ENCODE measurements around the gene GADD45B. TPM values are rescaled to one million over a fixed set of nuclear protein-coding genes. Genes with fewer than 3 reads are reported as not detected.
"Not testable (repeated sequence)": the region's sequence is repeated elsewhere in the genome, so short reads cannot be mapped to it uniquely, and the experiment has no call there.

Gene GADD45B
- polyA plus RNA-seq, 2 donors = 37.6 to 62.6 TPM

DNA sequence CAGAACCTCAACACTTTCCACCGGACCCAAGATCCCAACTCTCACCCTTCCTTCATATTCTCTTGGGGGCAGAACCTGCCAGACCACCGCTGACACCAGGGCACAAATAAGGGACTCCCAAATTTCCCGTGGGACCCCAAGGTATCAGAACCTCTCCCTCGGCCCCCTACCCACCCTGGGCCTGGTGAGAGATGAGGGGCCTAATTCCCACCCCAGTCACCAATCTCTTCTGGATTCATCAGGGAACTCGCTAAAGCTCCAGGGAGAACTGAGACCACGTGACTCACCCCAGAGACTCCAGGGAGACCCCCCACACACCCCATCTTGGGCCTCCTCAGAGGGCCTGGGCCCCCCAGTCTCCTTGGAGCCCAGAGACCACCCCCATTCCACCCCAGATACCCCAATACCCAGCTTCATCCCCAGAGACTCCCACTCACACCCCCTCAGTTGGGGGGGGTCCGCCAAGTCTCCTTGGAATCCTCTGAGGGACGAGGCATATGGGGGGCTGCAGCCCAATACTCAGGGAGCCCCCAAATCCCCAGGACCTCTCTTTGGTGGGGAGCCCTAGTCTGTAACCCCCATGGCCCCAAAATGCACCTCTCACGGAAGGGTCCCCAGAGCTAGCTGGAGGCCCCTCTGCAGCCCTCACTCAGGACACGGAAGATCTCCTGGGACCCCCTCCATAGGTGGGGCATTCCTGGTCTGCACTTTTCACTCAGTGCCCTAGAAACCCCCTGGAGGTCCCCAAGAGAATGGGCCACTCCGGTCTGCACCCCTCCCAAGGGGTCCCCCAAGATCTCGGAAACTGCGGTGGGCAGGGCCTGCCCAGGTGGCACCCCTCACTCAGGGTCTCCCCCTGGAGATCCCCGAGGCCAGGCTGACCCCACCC, 20.7 kb upstream of the GADD45B start:
- H3K9me3 ChIP-seq (ENCODE audit: control insufficient read depth in 2 of 2, insufficient read depth in 1 of 2, low read depth in 1 of 2, low read length in 1 of 2) = no peaks in the 10 kb centered on the region
- WGBS, 2 donors = 63 to 67% methylated on average over 14 of the region's 14 CpGs
- H3K4me1 ChIP-seq (ENCODE audit: control insufficient read depth in 2 of 2, insufficient read depth in 2 of 2, low read length in 1 of 2) = peaks cover 0 to 7% of the 10 kb centered on the region in 2 donors
- peak overlapping the region; percentile 89 to 95 for H3K4me3 ChIP-seq (ENCODE audit: low read depth in 1 of 2, low read length in 2 of 2)
- no peak overlapping the region for H3K27ac ChIP-seq (ENCODE audit: low read depth in 2 of 2, low read length in 1 of 2)
- H3K27me3 ChIP-seq (ENCODE audit: control insufficient read depth in 1 of 2, insufficient read depth in 2 of 2, low read length in 2 of 2) = no peaks in the 10 kb centered on the region
- no peaks in the 10 kb centered on the region for H3K36me3 ChIP-seq (ENCODE audit: control insufficient read depth in 2 of 2, insufficient read depth in 2 of 2, low read length in 1 of 2)

DNA sequence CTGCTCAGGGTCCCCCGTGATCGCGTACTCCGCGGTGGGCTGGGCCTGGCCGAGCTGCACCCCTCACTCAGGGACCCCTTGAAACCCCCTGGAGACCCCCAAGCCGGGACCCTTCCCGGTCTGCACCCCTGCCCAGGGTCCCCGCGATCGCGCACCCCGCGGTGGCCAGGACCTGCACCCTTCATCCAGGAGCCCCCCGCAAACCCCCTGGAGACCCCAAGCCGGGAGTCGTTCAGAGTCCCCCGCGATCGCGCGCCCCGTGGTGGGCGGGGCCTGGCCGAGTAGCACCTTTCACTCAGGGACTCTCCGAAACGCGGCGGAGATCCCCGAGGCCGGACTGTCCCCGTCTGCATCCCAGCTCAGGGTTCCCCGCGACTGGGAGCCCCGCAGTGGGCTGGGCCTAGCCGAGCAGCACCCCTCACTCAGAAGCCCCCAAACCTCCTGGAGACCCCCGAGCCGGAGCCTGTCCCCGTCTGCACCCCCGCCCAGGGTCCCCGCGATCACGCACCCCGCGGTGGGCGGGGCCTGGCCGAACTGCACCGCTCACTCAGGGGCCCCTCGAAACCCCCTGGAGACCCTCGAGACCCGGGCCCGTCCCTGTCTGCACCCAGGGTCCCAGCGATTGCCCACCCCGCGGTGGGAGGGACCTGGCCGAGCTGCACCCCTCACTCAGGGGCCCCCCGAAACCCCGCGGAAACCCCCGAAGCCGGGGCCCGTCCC, 19.9 kb upstream of the GADD45B start:
- WGBS, 2 donors = 1% methylated on average over 45 to 62 of the region's 62 CpGs
- Histone ChIP-seq H3K27ac (ENCODE audit: low read depth in 2 of 2, low read length in 1 of 2) (peak overlapping the region in 1 of 2 donors; percentile 83), H3K4me1 (ENCODE audit: control insufficient read depth in 2 of 2, insufficient read depth in 2 of 2, low read length in 1 of 2) (peaks cover 0 to 7% of the 10 kb centered on the region in 2 donors), H3K9me3 (ENCODE audit: control insufficient read depth in 2 of 2, insufficient read depth in 1 of 2, low read depth in 1 of 2, low read length in 1 of 2) (no peaks in the 10 kb centered on the region), H3K36me3 (ENCODE audit: control insufficient read depth in 2 of 2, insufficient read depth in 2 of 2, low read length in 1 of 2) (no peaks in the 10 kb centered on the region), H3K27me3 (ENCODE audit: control insufficient read depth in 1 of 2, insufficient read depth in 2 of 2, low read length in 2 of 2) (no peaks in the 10 kb centered on the region), H3K4me3 (ENCODE audit: low read depth in 1 of 2, low read length in 2 of 2) (peak overlapping the region; percentile 89 to 95)

DNA sequence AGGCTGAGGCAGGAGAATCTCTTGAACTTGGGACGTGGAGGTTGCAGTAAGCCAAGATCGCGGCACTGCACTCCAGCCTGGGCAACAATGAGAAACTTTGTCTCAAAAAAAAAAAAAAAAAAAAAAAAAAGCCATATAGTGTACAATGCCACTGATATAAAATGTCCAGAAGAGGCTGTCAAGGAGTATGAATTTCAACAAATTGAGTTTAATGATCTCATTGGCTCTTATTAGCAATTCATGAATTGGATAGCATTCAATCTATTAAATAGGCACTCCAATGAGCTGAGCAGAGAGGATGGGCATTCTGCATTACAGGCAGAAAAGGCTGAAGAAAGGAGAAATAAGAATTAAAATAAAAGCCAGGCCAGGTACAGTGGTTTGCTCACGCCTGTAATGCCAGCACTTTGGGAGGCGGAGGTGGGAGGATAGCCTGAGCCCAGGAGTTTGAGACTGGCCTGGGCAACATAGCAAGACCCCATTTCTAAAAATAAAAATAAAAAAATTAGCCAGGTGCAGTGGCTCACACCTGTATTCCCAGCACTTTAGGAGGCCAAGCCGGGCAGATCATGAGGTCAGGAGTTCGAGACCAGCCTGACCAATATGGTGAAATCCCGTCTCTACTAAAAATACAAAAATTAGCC, 18.4 kb upstream of the GADD45B start:
- Histone ChIP-seq H3K9me3 (ENCODE audit: control insufficient read depth in 2 of 2, insufficient read depth in 1 of 2, low read depth in 1 of 2, low read length in 1 of 2) (no peaks in the 10 kb centered on the region), H3K27me3 (ENCODE audit: control insufficient read depth in 1 of 2, insufficient read depth in 2 of 2, low read length in 2 of 2) (no peaks in the 10 kb centered on the region), H3K36me3 (ENCODE audit: control insufficient read depth in 2 of 2, insufficient read depth in 2 of 2, low read length in 1 of 2) (no peaks in the 10 kb centered on the region), H3K4me1 (ENCODE audit: control insufficient read depth in 2 of 2, insufficient read depth in 2 of 2, low read length in 1 of 2) (peaks cover 0 to 11% of the 10 kb centered on the region in 2 donors), H3K4me3 (ENCODE audit: low read depth in 1 of 2, low read length in 2 of 2) (peak overlapping the region in 1 of 2 donors; percentile 6), H3K27ac (ENCODE audit: low read depth in 2 of 2, low read length in 1 of 2) (peak overlapping the region; percentile 62 to 83)
- WGBS, 2 donors = 88 to 91% methylated on average over 8 of the region's 8 CpGs

DNA sequence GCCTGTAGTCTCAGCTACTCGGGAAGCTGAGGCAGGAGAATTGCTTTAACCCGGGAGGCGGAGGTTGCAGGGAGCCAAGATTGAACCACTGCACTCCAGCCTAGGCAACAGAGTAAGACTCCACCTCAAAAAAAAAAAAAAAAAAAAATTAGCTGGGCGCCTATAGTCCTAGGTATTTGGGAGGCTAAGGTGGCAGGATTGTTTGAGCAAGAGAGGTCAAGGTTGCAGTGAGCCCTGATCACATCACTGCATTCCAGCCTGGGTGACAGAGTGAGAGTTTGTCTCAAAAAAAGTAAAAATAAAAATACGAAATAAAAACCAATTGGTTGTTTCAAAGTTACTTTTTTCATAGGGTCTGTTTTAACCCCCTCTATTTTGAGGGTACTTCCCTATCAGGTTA, 17.9 kb upstream of the GADD45B start:
- no peaks in the 10 kb centered on the region for H3K9me3 ChIP-seq (ENCODE audit: control insufficient read depth in 2 of 2, insufficient read depth in 1 of 2, low read depth in 1 of 2, low read length in 1 of 2)
- no peak overlapping the region for H3K27ac ChIP-seq (ENCODE audit: low read depth in 2 of 2, low read length in 1 of 2)
- H3K36me3 ChIP-seq (ENCODE audit: control insufficient read depth in 2 of 2, insufficient read depth in 2 of 2, low read length in 1 of 2) = no peaks in the 10 kb centered on the region
- H3K4me1 ChIP-seq (ENCODE audit: control insufficient read depth in 2 of 2, insufficient read depth in 2 of 2, low read length in 1 of 2) = peaks cover 0 to 11% of the 10 kb centered on the region in 2 donors
- no peak overlapping the region for H3K4me3 ChIP-seq (ENCODE audit: low read depth in 1 of 2, low read length in 2 of 2)
- 85 to 96% methylated on average over 5 of the region's 5 CpGs for WGBS, 2 donors
- H3K27me3 ChIP-seq (ENCODE audit: control insufficient read depth in 1 of 2, insufficient read depth in 2 of 2, low read length in 2 of 2) = no peaks in the 10 kb centered on the region

DNA sequence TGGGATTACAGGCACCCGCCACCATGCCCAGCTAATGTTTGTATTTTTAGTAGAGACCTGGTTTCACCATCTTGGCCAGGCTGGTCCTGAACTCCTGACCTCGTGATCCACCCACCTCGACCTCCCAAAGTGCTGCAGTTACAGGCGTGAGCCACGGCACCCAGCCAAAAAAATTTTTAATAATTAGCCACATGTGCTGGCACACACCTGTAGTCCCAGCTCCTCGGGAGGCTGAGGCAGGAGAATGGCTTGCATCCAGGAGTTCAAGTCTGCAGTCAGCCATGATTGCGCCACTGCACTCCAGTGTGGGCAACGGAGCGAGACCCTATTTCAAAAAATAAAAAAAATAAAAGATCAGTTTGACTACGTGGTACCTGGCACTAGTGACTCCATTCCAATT, 17.2 kb upstream of the GADD45B start:
- not testable (repeated sequence) for H3K4me3 ChIP-seq (ENCODE audit: low read depth in 1 of 2, low read length in 2 of 2); H3K27me3 ChIP-seq (ENCODE audit: control insufficient read depth in 1 of 2, insufficient read depth in 2 of 2, low read length in 2 of 2); H3K36me3 ChIP-seq (ENCODE audit: control insufficient read depth in 2 of 2, insufficient read depth in 2 of 2, low read length in 1 of 2); H3K9me3 ChIP-seq (ENCODE audit: control insufficient read depth in 2 of 2, insufficient read depth in 1 of 2, low read depth in 1 of 2, low read length in 1 of 2); H3K27ac ChIP-seq (ENCODE audit: low read depth in 2 of 2, low read length in 1 of 2)
- 83 to 87% methylated on average over 10 of the region's 10 CpGs for WGBS, 2 donors
- H3K4me1 ChIP-seq (ENCODE audit: control insufficient read depth in 2 of 2, insufficient read depth in 2 of 2, low read length in 1 of 2) = peaks cover 0 to 11% of the 10 kb centered on the region in 2 donors

DNA sequence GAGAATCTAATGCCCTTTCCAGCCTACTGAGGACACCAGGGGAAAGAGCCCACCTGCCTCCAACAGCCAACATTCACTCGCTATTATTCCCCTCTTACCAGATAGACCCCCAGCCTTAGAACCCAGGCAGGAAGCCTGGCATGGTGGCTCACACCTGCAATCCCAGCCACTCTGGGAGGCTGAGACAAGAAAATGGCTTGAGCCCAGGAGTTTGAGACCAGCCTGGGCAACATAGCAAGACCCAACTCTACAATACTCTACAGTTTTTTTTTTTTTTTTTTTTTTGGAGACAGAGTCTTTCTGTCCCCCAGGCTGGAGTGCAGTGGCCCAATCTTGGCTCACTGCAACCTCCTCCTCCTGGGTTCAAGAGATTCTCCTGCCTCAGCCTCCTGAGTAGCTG, 15.7 kb upstream of the GADD45B start:
- 90 to 100% methylated on average over 1 of the region's 1 CpG for WGBS, 2 donors
- Histone ChIP-seq H3K4me3 (ENCODE audit: low read depth in 1 of 2, low read length in 2 of 2) (no peak overlapping the region), H3K9me3 (ENCODE audit: control insufficient read depth in 2 of 2, insufficient read depth in 1 of 2, low read depth in 1 of 2, low read length in 1 of 2) (no peaks in the 10 kb centered on the region), H3K27me3 (ENCODE audit: control insufficient read depth in 1 of 2, insufficient read depth in 2 of 2, low read length in 2 of 2) (no peaks in the 10 kb centered on the region), H3K36me3 (ENCODE audit: control insufficient read depth in 2 of 2, insufficient read depth in 2 of 2, low read length in 1 of 2) (no peaks in the 10 kb centered on the region), H3K4me1 (ENCODE audit: control insufficient read depth in 2 of 2, insufficient read depth in 2 of 2, low read length in 1 of 2) (peaks cover 0 to 11% of the 10 kb centered on the region in 2 donors), H3K27ac (ENCODE audit: low read depth in 2 of 2, low read length in 1 of 2) (no peak overlapping the region)

DNA sequence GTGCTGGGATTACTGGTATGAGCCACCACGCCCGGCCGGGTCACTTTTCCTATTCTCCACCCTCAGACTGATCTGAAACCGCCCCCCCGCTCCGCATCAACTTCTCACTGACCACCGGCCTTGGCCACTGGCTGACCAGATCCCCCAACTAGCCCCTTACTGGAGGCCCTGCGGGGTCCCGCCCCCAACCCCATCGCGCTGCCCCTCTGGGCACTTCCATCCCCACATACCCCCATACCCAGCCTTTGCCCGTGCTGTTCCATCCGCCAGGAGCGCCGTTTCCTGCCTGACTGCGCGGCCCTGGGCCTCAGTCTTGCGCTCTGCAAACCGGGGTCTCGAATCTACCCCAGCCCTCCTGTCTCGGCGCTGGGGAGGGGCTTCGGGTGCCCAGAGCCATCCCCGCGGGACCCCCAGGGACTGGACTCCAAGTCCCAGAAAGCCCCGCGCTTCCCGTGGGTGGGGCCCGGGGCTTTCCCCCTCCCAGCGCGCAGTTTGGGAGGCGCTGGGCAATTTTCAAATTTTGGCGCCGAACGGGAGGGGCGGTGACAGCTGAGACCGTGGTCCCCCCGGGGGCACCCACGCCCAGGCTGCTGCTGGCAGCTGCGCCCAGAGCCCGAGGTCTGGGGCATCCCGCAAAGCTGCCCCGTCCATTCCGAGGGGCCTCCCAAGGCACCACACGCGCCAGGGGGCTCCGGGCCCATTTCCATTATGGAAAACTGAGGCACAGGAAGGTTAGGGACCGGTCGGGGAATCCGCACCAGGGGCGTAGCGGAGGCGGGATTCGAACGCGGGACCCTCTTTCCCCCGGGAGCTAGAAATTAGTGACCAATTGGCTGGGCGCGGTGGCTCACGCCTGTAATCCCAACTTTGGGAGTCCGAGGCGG, 13.9 kb upstream of the GADD45B start:
- peak overlapping the region in 1 of 2 donors; percentile 35 for H3K27ac ChIP-seq (ENCODE audit: low read depth in 2 of 2, low read length in 1 of 2)
- peaks cover 0 to 4% of the 10 kb centered on the region in 2 donors for H3K4me1 ChIP-seq (ENCODE audit: control insufficient read depth in 2 of 2, insufficient read depth in 2 of 2, low read length in 1 of 2)
- H3K36me3 ChIP-seq (ENCODE audit: control insufficient read depth in 2 of 2, insufficient read depth in 2 of 2, low read length in 1 of 2) = no peaks in the 10 kb centered on the region
- WGBS, 2 donors = 2 to 3% methylated on average over 61 to 62 of the region's 62 CpGs
- no peaks in the 10 kb centered on the region for H3K9me3 ChIP-seq (ENCODE audit: control insufficient read depth in 2 of 2, insufficient read depth in 1 of 2, low read depth in 1 of 2, low read length in 1 of 2)
- peak overlapping the region; percentile 60 to 67 for H3K4me3 ChIP-seq (ENCODE audit: low read depth in 1 of 2, low read length in 2 of 2)
- H3K27me3 ChIP-seq (ENCODE audit: control insufficient read depth in 1 of 2, insufficient read depth in 2 of 2, low read length in 2 of 2) = no peaks in the 10 kb centered on the region

DNA sequence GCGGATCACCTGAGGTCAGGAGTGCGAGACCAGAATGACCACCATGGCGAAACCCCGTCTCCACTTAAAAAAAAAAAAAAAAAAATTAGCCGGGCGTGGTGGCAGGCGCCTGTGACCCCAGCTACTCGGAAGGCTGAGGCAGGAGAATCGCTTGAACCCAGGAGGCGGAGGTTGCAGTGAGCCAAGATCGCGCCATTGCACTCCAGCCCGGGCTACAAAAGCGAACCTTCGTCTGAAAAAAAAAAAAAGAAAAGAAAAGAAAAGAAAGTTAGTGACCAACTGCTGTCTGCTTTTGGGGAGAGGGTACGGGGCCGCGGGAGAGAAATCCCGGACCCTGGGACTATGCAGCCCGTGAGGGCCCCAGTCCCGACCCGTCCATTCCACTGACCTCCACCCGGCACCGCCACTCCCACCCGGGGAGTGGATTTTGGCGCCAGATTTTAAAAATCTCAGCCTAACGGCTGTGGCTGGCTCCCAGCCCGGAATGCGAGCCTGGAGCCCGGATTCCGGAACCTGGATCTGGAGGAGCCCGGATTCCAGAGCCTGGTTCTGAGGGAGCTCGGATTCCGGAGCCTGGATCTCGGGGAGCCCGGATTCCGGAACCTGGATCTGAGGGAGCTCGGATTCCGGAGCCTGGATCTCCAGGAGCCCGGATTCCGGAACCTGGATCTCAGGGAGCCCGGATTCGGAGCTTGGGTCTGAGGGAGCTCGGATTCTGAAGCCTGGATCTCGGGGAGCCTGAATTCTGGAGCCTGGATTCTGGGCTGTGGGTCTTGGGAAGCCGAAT, 13.1 kb upstream of the GADD45B start:
- peak overlapping the region; percentile 36 to 43 for H3K27ac ChIP-seq (ENCODE audit: low read depth in 2 of 2, low read length in 1 of 2)
- H3K9me3 ChIP-seq (ENCODE audit: control insufficient read depth in 2 of 2, insufficient read depth in 1 of 2, low read depth in 1 of 2, low read length in 1 of 2) = no peaks in the 10 kb centered on the region
- H3K27me3 ChIP-seq (ENCODE audit: control insufficient read depth in 1 of 2, insufficient read depth in 2 of 2, low read length in 2 of 2) = no peaks in the 10 kb centered on the region
- no peaks in the 10 kb centered on the region for H3K36me3 ChIP-seq (ENCODE audit: control insufficient read depth in 2 of 2, insufficient read depth in 2 of 2, low read length in 1 of 2)
- H3K4me3 ChIP-seq (ENCODE audit: low read depth in 1 of 2, low read length in 2 of 2) = peak overlapping the region; percentile 60 to 67
- H3K4me1 ChIP-seq (ENCODE audit: control insufficient read depth in 2 of 2, insufficient read depth in 2 of 2, low read length in 1 of 2) = peaks cover 0 to 4% of the 10 kb centered on the region in 2 donors
- WGBS, 2 donors = 14 to 17% methylated on average over 46 of the region's 46 CpGs

All from esophagus (tissue), 2 donors.